ENCODE data around the gene RNF152.

The RNF152 gene

GRCh38 chr18:61853855-61854254 is 39.0 kb downstream of the RNF152 start:
- DNase-seq (ENCODE audit: low spot score), result no peak

DNA sequence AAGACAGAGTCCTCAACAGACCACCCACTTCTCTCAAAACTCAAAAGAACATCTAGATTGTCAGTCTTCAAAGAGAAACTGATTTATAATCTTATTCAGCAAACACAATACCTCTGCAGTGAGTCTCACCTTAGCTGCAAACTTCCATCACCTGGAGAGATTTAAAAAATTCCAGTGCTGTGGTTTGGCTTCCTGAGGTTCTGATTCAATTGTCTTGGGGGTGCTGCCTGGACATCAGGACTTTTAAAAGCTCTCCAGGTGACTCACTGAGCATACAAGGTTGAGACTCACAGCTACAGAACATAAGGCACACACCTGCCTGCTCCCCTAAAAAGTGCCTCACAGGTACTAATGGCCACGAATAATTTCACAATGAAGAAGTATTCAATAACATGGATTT is 40.3 kb downstream of the RNF152 start:
- DNase-seq (ENCODE audit: low spot score), result no peak

GRCh38 chr18:61851940-61852451 is 40.8 kb downstream of the RNF152 start:
- peak; percentile 29 for DNase-seq (ENCODE audit: low spot score)

GRCh38 chr18:61851279-61851678 is 41.5 kb downstream of the RNF152 start:
- DNase-seq (ENCODE audit: low spot score), result no peak

- no peak for DNase-seq (ENCODE audit: low spot score)
Observed at GRCh38 chr18:61850756-61851155, 42.1 kb downstream of the RNF152 start.

DNA sequence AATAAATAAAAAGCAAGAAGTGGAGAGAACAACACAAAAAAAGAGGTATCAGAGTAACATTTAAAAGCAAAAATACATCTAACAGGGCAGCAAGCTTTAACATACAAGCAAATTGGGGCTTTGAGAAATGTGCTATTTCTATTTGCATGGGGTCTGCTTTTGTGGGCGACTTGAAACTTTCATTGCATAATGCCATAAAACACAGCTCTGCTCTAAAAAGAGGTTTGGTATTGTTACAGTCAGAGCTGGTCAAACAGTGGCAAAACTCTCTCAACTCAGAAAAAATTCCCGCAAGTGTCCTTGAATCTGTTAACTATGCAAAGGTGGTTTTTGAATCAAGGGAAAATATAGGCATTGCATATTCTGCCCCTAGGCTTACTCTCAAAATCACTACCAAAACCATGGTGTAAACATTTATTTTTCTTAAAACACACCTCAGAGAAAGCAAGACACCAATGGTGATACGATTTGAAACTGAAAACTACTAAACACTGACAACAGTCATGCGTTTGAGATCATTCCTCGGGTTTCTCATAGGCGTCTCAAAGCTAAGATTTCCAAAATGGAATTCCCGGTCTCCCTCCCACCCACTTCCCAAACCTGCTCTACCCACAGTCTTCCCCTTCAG is 45.5 kb downstream of the RNF152 start:
- no peak for DNase-seq (ENCODE audit: low spot score)

GRCh38 chr18:61845197-61845596 is 47.6 kb downstream of the RNF152 start:
- DNase-seq (ENCODE audit: low spot score), result no peak

GRCh38 chr18:61844726-61845125 is 48.1 kb downstream of the RNF152 start:
- no peak for DNase-seq (ENCODE audit: low spot score)

DNA sequence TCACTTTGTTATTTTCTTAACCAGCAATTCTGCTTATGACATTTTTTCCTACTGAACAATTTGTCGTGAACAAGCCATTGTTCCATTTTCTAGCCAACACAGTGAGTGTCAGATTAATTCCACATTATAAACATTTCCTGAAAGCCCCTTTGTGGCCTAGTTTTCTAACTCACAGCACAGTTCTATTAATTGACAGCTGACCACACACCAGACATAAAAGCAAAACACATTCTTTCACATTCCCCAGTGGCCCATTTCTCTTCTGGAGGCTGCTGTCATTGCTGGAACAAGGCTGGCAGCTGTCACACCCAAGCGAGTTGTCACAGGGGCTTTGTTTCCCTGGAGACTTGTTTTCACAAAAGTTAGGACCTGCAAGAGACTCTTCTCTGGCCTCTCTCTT is 50.7 kb downstream of the RNF152 start:
- DNase-seq (ENCODE audit: low spot score), result no peak

DNA sequence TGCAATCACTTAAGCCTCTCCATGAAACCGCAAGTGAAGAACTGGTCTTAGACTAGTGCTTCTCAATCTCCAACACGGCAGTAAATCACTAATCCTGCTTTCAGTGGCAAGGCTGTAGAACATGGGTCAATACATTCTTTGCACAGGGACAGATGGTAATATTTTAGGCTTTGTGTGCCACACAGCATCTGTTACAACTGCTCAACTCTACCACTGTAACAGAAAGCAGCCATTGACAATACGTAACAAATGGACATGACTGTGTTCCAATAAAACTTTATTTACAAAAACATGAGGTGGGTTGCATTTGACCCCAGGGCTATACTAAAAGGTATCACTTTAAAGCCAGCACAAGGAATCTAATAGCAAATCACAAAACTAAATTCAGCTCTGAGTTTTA is 51.1 kb downstream of the RNF152 start:
- DNase-seq (ENCODE audit: low spot score), result no peak

GRCh38 chr18:61840324-61840723 is 52.5 kb downstream of the RNF152 start:
- no peak for DNase-seq (ENCODE audit: low spot score)

GRCh38 chr18:61838521-61838920 is 54.3 kb downstream of the RNF152 start:
- DNase-seq (ENCODE audit: low spot score), result no peak

DNA sequence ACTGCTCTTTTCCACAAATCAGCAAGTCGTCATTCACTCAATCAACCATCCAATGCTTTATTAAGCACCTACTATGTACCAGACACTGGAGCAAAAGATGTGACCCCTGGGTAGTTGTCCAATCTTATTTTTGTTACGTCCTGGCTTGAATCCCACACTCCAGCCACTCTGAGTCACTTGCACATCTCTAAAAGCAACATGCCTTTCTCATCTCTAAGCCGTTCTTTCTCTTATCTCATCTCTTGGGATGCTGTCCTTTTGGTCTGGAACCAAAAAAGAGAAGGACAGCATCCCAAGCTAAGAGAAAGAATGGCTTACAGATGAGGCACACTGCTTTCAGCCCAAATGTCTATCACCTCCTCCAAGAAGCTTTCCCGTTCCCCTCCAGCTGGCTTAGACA is 58.8 kb downstream of the RNF152 start:
- DNase-seq (ENCODE audit: low spot score), result peak; percentile 30

GRCh38 chr18:61833387-61833786 is 59.4 kb downstream of the RNF152 start:
- DNase-seq (ENCODE audit: low spot score), result peak; percentile 20

DNA sequence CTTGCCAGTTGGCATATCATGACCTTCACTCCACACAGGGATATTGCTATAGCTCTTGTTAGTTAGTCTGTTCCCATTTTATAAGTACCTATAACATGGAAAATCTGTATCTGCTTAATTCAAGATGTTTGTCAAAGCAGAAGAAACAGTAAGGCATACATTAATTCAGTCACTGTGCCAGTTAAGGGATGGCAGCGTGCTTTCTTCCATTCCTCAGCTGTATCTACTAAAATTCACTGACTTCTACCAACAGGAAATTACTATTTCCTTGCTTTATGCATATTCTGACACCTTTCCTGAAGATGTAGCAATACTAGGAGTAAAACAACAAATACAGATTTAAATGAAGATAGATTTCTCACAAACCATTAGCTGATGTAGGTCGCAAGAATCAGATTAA is 59.9 kb downstream of the RNF152 start:
- no peak for DNase-seq (ENCODE audit: low spot score)

GRCh38 chr18:61831071-61831470 is 61.7 kb downstream of the RNF152 start:
- no peak for DNase-seq (ENCODE audit: low spot score)

- no peak for DNase-seq (ENCODE audit: low spot score)
Observed at GRCh38 chr18:61829108-61829507, 63.7 kb downstream of the RNF152 start.

GRCh38 chr18:61827591-61827990 is 65.2 kb downstream of the RNF152 start:
- no peak for DNase-seq (ENCODE audit: low spot score)

- DNase-seq (ENCODE audit: low spot score), result peak; percentile 58
Observed at GRCh38 chr18:61825386-61825785, 67.4 kb downstream of the RNF152 start.

- peak; percentile 5 for DNase-seq (ENCODE audit: low spot score)
Observed at GRCh38 chr18:61824733-61825363, 68.0 kb downstream of the RNF152 start.

DNA sequence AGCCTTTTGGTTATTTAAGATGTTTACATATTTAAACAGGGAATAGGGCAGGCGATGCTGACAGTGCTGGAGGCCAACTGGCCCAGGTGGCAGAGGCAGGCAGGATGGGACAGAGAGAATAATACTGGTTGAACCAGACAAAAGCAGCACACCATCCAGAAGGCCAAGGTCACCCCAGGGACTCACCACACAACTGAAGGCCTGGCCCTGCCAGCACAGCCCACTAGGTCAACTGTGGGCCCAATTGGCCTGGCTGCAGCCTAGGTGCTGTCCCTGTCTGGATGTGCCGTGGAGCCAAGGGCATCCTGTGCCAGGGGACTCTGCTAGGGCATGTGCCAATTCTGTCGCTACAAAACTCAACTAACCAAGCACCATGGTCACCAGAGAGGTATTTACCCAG is 69.2 kb downstream of the RNF152 start:
- no peak for DNase-seq (ENCODE audit: low spot score)

DNA sequence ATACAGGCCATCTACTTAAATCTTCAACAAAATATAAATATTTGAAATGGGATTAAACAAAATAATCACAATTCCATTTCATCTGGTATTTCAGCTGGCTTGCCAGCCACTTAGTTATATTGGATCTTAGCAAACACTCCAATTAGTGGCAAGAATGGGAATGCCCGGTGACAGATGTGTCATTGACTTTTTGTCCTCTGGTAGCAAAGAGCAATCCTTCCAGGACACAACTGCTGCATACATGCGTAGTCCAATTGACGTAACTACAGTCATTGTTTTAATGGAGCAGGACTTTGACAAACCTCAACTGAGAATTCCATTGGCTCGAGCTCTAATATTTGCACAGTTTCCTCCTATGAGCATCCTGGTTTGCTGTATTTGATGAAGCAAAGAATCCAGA is 69.9 kb downstream of the RNF152 start:
- no peak for DNase-seq (ENCODE audit: low spot score)

DNA sequence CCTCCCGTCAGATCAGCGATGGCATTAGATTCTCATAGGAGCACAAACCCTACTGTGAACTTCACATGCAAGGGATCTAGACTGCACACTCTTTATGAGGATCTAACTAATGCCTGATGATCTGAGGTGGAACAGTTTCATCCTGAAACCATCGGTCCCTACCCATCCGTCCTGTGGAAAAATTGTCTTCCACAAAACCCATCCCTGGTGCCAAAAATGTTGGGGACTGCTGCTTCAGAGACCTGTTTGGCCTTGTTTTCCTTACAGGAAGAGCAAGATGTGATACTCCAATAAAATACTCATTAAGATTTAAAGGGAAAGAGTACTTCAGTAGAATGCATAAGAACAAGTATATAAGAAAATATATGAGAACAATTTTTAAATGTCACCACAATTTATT is 71.1 kb downstream of the RNF152 start:
- DNase-seq (ENCODE audit: low spot score), result no peak

DNA sequence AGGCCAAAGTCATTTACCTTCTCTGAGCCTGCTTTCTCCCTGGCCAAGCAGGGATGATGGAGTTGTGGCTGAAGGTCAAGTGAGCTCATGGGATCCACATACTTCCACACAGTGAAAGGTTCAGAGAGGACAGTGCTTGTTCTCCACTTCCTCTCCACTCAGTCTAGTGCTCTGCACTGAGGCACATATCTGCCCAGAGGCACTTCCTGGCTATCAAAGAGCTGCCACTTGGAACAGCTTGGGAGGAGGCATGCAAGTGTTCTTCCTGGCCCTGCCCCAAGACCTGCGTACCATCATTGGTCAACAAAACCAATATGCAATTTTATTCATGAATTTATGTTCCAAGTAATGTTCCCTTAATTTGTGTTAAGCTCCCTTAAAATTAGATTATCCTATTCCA is 71.9 kb downstream of the RNF152 start:
- no peak for DNase-seq (ENCODE audit: low spot score)
